Prostate gland (tissue), 2 donors: ENCODE data around the gene ZNF764.

Experiments
- CTCF ChIP-seq, 4 experiments: fragments of 200-600 bp in 2 of 4; fragments of 450-650 bp in 2 of 4; sonication (generic) in 2 of 4; IDR thresholded peaks; 1 replicate in 3 of 4; 2 replicates in 1 of 4; pipeline ENCODE4 v1.5.1; 2016 to 2019; ENCODE audit warnings: antibody characterized with exemption in 4 of 4, mild to moderate bottlenecking in 2 of 4, moderate library complexity in 2 of 4
- POLR2A ChIP-seq: fragments of 450-650 bp; IDR thresholded peaks from one replicate; pipeline ENCODE4 v1.6.1; 2016; ENCODE audit warnings: antibody characterized with exemption, mild to moderate bottlenecking
- POLR2AphosphoS5 ChIP-seq: sonication (generic); formaldehyde crosslinking; IDR thresholded peaks from one replicate; pipeline ENCODE4 v1.6.1; 2017; ENCODE audit warnings: antibody characterized with exemption

GRCh38 chr16:30601966-30602365, 43.8 kb upstream of the ZNF764 start:
- TF ChIP-seq CTCF (IDR thresholded peaks at IDR 0.05) (no peak), POLR2A (no peak), POLR2AphosphoS5 (no peak)
